ENCODE measurements around the gene GASK1B.

DNA sequence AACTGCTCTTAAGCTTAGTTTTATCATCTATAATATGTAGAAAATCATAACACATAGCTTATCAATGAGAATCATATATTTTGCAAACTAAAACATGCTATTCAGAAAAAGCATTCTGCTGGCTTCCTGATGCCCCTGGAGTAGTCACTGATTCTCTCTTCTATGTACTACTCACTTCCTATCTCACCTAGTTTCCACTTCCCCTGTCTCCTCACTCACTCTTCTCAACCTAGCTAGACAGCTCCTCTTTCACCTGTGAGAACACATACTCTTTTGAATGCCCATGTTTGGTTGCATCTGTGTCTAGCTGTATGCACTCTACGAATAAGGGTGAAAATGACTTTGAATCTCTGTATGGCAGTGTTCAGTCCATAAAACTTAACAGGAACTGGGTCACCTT is 46.8 kb upstream of the GASK1B start:
- TF ChIP-seq POLR2A (IDR thresholded peaks at IDR 0.05), result no peak
- TF ChIP-seq, protein P1, sequence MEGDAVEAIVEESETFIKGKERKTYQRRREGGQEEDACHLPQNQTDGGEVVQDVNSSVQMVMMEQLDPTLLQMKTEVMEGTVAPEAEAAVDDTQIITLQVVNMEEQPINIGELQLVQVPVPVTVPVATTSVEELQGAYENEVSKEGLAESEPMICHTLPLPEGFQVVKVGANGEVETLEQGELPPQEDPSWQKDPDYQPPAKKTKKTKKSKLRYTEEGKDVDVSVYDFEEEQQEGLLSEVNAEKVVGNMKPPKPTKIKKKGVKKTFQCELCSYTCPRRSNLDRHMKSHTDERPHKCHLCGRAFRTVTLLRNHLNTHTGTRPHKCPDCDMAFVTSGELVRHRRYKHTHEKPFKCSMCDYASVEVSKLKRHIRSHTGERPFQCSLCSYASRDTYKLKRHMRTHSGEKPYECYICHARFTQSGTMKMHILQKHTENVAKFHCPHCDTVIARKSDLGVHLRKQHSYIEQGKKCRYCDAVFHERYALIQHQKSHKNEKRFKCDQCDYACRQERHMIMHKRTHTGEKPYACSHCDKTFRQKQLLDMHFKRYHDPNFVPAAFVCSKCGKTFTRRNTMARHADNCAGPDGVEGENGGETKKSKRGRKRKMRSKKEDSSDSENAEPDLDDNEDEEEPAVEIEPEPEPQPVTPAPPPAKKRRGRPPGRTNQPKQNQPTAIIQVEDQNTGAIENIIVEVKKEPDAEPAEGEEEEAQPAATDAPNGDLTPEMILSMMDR (IDR thresholded peaks at IDR 0.05), result no peak
